Thyroid gland (tissue), 4 donors: ENCODE results near the gene EDC3.
"Not testable (repeated sequence)": the region's sequence is repeated elsewhere in the genome, so short reads cannot be mapped to it uniquely, and the experiment has no call there.

Experiments used
- CTCF ChIP-seq, 6 experiments: fragments of 200-600 bp in 3 of 6; fragments of 450-650 bp in 3 of 6; sonication (generic) in 3 of 6; IDR thresholded peaks; one replicate each; pipeline ENCODE4 v1.5.1; 2016 to 2019; ENCODE audit warnings: antibody characterized with exemption in 6 of 6, mild to moderate bottlenecking in 2 of 6, inconsistent platforms in 1 of 6, moderate library complexity in 1 of 6
- POLR2A ChIP-seq, 2 donors: fragments of 450-650 bp; IDR thresholded peaks; one replicate each; pipeline ENCODE4 v1.6.1; 2017; ENCODE audit warnings: antibody characterized with exemption in 2 of 2, mild to moderate bottlenecking in 2 of 2, moderate library complexity in 1 of 2

- not testable (repeated sequence) for TF ChIP-seq CTCF, POLR2A (IDR thresholded peaks at IDR 0.05)
Measured at GRCh38 chr15:74596736-74597135, 99.1 kb downstream of the EDC3 start.
